GM19397 (cell line): ENCODE results near the gene SELENOI.
"Not testable (repeated sequence)": the region's sequence is repeated elsewhere in the genome, so short reads cannot be mapped to it uniquely, and the experiment has no call there.

Experiments
- ATAC-seq: cut with Tn5 transposase; IDR thresholded peaks from one replicate; pipeline ENCODE4 v1.9.1; 2021; ENCODE audit warnings: mild to moderate bottlenecking, moderate library complexity; ENCODE audit not compliant: unreplicated experiment

SELENOI gene

GRCh38 chr2:26355038-26355995 is 9.4 kb downstream of the SELENOI start:
- ATAC-seq, result no peak

GRCh38 chr2:26356111-26356510 is 10.2 kb downstream of the SELENOI start:
- ATAC-seq, result no peak

- ATAC-seq, result no peak
Measured at GRCh38 chr2:26356771-26357170, 10.8 kb downstream of the SELENOI start.

GRCh38 chr2:26359886-26360473 is 14.0 kb downstream of the SELENOI start:
- no peak for ATAC-seq

- no peak for ATAC-seq
Measured at GRCh38 chr2:26363323-26363722, 17.4 kb downstream of the SELENOI start.

GRCh38 chr2:26363958-26364357 is 18.0 kb downstream of the SELENOI start:
- no peak for ATAC-seq

- no peak for ATAC-seq
Measured at GRCh38 chr2:26364669-26365068, 18.7 kb downstream of the SELENOI start.

- no peak for ATAC-seq
Measured at GRCh38 chr2:26366957-26367356, 21.0 kb downstream of the SELENOI start.

- not testable (repeated sequence) for ATAC-seq
Measured at GRCh38 chr2:26369664-26370063, 23.7 kb downstream of the SELENOI start.

- not testable (repeated sequence) for ATAC-seq
Measured at GRCh38 chr2:26370909-26371308, 25.0 kb downstream of the SELENOI start.

GRCh38 chr2:26376799-26377198 is 30.9 kb downstream of the SELENOI start:
- ATAC-seq, result no peak

GRCh38 chr2:26380281-26380680 is 34.3 kb downstream of the SELENOI start:
- no peak for ATAC-seq

- no peak for ATAC-seq
Measured at GRCh38 chr2:26382564-26382963, 36.6 kb downstream of the SELENOI start.

- no peak for ATAC-seq
Measured at GRCh38 chr2:26384183-26384582, 38.2 kb downstream of the SELENOI start.

GRCh38 chr2:26384597-26384996 is 38.7 kb downstream of the SELENOI start:
- ATAC-seq, result no peak

- no peak for ATAC-seq
Measured at GRCh38 chr2:26387189-26387588, 41.2 kb downstream of the SELENOI start.

GRCh38 chr2:26394694-26395093 is 48.8 kb downstream of the SELENOI start:
- no peak for ATAC-seq

- ATAC-seq, result no peak
Measured at GRCh38 chr2:26395394-26395793, 49.5 kb downstream of the SELENOI start.

- no peak for ATAC-seq
Measured at GRCh38 chr2:26396734-26397298, 50.9 kb downstream of the SELENOI start.

GRCh38 chr2:26399771-26400376 is 53.9 kb downstream of the SELENOI start:
- no peak for ATAC-seq

- no peak for ATAC-seq
Measured at GRCh38 chr2:26400723-26401122, 54.8 kb downstream of the SELENOI start.
